G401.6 (cell line): ENCODE data around the gene PPM1L.
"Not testable (repeated sequence)": the region's sequence is repeated elsewhere in the genome, so short reads cannot be mapped to it uniquely, and the experiment has no call there.

Experiments
- FAIRE-seq: peaks from 2 replicates; lab custom pipeline; 2012; peaks lifted over from hg19 to GRCh38; lab: Jason Lieb, UNC

PPM1L gene

GRCh38 chr3:160987982-160988964 is 232.2 kb downstream of the PPM1L start:
- no peak for FAIRE-seq

GRCh38 chr3:160990446-160990845 is 234.4 kb downstream of the PPM1L start:
- FAIRE-seq, result no peak

- FAIRE-seq, result no peak
Measured at GRCh38 chr3:160992712-160993111, 236.7 kb downstream of the PPM1L start.

- FAIRE-seq, result no peak
Measured at GRCh38 chr3:160996811-160997210, 240.8 kb downstream of the PPM1L start.

- no peak for FAIRE-seq
Measured at GRCh38 chr3:160998581-160998980, 242.6 kb downstream of the PPM1L start.

- no peak for FAIRE-seq
Measured at GRCh38 chr3:160999274-160999673, 243.2 kb downstream of the PPM1L start.

- no peak for FAIRE-seq
Measured at GRCh38 chr3:161008086-161008485, 252.1 kb downstream of the PPM1L start.

GRCh38 chr3:161010151-161010550 is 254.1 kb downstream of the PPM1L start:
- not testable (repeated sequence) for FAIRE-seq

- no peak for FAIRE-seq
Measured at GRCh38 chr3:161014843-161015749, 259.1 kb downstream of the PPM1L start.

- FAIRE-seq, result no peak
Measured at GRCh38 chr3:161016417-161017313, 260.6 kb downstream of the PPM1L start.

- no peak for FAIRE-seq
Measured at GRCh38 chr3:161017971-161018370, 261.9 kb downstream of the PPM1L start.

- FAIRE-seq, result no peak
Measured at GRCh38 chr3:161020256-161020655, 264.2 kb downstream of the PPM1L start.

GRCh38 chr3:161025911-161026310 is 269.9 kb downstream of the PPM1L start:
- no peak for FAIRE-seq

- FAIRE-seq, result no peak
Measured at GRCh38 chr3:161026612-161027510, 270.8 kb downstream of the PPM1L start.

- FAIRE-seq, result no peak
Measured at GRCh38 chr3:161028555-161029153, 272.6 kb downstream of the PPM1L start.

- no peak for FAIRE-seq
Measured at GRCh38 chr3:161031134-161031533, 275.1 kb downstream of the PPM1L start.

- FAIRE-seq, result not testable (repeated sequence)
Measured at GRCh38 chr3:161034913-161035550, 279.0 kb downstream of the PPM1L start.

- no peak for FAIRE-seq
Measured at GRCh38 chr3:161035711-161036110, 279.7 kb downstream of the PPM1L start.

- no peak for FAIRE-seq
Measured at GRCh38 chr3:161038725-161039124, 282.7 kb downstream of the PPM1L start.

- no peak for FAIRE-seq
Measured at GRCh38 chr3:161042023-161042501, 286.0 kb downstream of the PPM1L start.
